ENCODE measurements around the gene WEE2. TPM values are rescaled to one million over a fixed set of nuclear protein-coding genes. Genes with fewer than 3 reads are reported as not detected.

WEE2 gene
- total and polyA plus RNA-seq, 8 donors, result 0.02 to 0.19 (median 0.12) TPM; not detected in 5

DNA sequence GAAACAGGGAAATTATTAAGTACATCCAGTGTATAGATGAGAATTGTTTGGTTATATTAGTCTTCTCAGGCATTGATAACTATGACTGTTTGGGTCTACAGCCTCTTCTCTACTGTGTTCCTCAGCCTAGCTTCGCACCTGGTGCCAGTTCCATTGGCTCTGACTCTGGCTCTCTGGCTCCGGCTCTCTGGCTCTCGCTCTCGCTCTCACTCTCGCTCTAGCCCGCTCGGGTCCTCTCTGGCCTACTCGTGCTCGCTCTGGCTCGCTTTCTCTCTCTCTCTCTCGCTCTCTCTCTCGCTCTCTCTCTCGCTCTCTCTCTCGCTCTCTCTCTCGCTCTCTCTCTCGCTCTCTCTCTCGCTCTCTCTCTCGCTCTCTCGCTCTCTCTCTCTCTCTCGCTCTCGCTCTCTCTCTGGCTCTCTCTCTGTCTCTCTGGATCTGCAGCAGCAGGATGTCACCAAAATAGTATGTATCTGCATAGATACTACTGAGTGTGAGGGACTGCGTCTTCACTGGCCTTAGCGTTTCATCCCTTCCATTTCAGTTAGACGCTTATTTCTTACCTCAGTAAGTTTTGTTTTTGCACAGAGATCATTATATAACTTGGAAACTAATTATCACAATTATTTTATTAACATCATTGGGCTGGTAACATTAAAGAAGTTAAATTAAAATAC is 23.5 kb downstream of the WEE2 start:
- Histone ChIP-seq H3K27me3 (no peaks in the 10 kb centered on the region), H3K9me3 (no peaks in the 10 kb centered on the region), H3K4me1 (peaks cover 0 to under 1% (median 0%) of the 10 kb centered on the region in 3 donors), H3K36me3 (no peaks in the 10 kb centered on the region), H3K27ac (no peak overlapping the region), H3K4me3 (no peak overlapping the region)
- ATAC-seq (peak in 1 of 4 donors; percentile 56), FAIRE-seq (no peak), DNase-seq (no peak)
- TF ChIP-seq, protein P1, sequence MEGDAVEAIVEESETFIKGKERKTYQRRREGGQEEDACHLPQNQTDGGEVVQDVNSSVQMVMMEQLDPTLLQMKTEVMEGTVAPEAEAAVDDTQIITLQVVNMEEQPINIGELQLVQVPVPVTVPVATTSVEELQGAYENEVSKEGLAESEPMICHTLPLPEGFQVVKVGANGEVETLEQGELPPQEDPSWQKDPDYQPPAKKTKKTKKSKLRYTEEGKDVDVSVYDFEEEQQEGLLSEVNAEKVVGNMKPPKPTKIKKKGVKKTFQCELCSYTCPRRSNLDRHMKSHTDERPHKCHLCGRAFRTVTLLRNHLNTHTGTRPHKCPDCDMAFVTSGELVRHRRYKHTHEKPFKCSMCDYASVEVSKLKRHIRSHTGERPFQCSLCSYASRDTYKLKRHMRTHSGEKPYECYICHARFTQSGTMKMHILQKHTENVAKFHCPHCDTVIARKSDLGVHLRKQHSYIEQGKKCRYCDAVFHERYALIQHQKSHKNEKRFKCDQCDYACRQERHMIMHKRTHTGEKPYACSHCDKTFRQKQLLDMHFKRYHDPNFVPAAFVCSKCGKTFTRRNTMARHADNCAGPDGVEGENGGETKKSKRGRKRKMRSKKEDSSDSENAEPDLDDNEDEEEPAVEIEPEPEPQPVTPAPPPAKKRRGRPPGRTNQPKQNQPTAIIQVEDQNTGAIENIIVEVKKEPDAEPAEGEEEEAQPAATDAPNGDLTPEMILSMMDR (IDR thresholded peaks at IDR 0.05), result no peak
- 78 to 89% methylated on average over 21 to 24 of the region's 24 CpGs for WGBS, 2 donors
- intact Hi-C loops (cut with DNase I), result no loop called here

DNA sequence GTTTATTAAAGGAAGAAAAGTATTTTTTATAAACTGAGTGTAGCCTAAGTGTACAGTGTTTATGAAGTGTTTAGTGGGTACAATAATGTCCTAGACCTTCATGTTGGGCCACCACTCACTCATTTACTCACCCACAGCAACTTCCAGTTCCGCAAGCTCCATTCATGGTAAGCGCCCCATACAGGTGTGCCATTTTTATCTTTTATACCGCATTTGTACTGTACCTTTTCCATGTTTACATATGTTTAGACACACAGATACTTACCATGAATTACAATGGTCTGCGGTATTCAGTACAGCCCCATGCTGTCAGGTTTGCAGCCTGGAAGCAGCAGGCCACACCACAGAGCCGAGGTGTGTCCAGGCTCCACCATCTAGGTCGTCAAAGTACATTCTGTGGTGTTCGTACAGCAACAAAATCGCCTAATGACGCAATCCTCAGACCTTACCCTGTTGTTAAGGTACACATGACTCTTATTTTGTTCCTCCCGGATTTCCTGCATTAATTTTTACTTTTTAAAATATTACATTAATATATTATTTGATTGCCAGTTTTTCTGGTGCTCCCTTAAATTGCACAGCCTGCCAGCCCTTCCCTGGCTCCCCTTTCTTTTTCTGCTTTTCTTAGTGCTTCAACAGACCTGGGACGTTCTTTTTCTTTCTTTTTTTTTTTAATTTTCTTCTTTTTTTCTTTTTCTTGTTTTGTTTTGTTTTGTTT is 29.1 kb downstream of the WEE2 start:
- FAIRE-seq (no peak), ATAC-seq (peak in 3 of 4 donors; percentile 22 to 38 (median 31)), DNase-seq (peak in 2 of 6 donors; percentile 4 to 24)
- TF ChIP-seq, protein P1 (IDR thresholded peaks at IDR 0.05), result no peak
- Histone ChIP-seq H3K36me3 (peaks cover 0 to 15% (median 5%) of the 10 kb centered on the region in 3 donors), H3K27ac (peak overlapping the region; percentile 54 to 79 (median 75)), H3K4me3 (peak overlapping the region; percentile 33 to 82 (median 58)), H3K9me3 (no peaks in the 10 kb centered on the region), H3K4me1 (peaks cover 14 to 23% (median 14%) of the 10 kb centered on the region in 3 donors), H3K27me3 (no peaks in the 10 kb centered on the region)
- WGBS, 2 donors, result 40 to 52% methylated on average over 11 of the region's 11 CpGs
- intact Hi-C loops (cut with DNase I), result no loop called here

DNA sequence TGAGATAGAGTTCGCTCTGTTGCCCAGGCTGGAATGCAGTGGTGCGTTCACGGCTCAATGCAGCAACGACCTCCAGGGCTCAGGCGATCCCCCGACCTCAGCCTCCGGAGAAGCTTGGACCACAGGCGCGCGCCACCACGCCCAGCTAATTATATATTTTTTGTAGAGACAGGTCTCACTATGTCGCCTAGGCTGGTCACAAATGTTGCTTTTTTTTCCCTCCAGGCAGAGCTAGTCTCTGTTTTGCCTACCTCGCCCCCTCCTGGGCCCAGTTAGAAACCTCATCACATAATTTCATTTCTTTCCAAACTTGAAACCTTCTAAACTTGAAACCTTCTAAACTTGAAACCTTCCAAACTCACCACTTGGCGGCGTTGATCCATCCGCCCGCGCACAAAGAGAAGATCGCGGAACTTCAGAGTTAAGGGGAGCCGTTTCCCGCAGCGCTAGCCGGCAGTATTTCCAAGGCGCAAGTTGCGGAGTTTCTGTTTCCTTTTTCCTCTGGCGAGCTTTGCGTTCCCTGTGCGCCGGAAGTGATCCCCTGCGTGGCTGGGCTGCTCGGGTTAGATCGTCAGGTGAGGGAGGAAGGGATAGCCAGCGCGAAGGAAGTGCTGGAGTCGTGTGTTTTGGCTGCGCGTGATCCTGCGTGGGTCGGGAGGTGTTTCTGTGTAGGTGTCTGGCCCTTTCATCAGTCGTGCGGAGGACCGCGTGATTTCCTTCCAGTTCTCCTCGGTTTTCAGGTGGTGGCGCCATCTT is 29.9 kb downstream of the WEE2 start, which contains the start of gene SSBP1:
Gene SSBP1 (plus strand): TSS at position 523 of the 756 bp plus-strand sequence. CDS start 809 bp downstream, outside the sequence.
- intact Hi-C loops (cut with DNase I), result no loop called here
- H3K4me3 ChIP-seq, result peak within 1 kb of the TSS; percentile 57 to 82 (median 58)
- TF ChIP-seq, protein P1 (IDR thresholded peaks at IDR 0.05), result peak; percentile 23 to 86 (median 50)
- 1 to 2% methylated on average over 46 of the region's 46 CpGs for WGBS, 2 donors
- no peaks in the 10 kb centered on the region for H3K9me3 ChIP-seq
- H3K36me3 ChIP-seq, result peaks cover 3 to 23% (median 12%) of the 10 kb centered on the region in 3 donors
- peaks cover 14 to 23% (median 14%) of the 10 kb centered on the region in 3 donors for H3K4me1 ChIP-seq
- peak; percentile 84 for FAIRE-seq
- H3K27ac ChIP-seq, result peak within 1 kb of the TSS; percentile 54 to 79 (median 75)
- no peaks in the 10 kb centered on the region for H3K27me3 ChIP-seq
- peak; percentile 83 to 94 (median 89) for DNase-seq
- ATAC-seq, result peak; percentile 96 to 98 (median 97)

DNA sequence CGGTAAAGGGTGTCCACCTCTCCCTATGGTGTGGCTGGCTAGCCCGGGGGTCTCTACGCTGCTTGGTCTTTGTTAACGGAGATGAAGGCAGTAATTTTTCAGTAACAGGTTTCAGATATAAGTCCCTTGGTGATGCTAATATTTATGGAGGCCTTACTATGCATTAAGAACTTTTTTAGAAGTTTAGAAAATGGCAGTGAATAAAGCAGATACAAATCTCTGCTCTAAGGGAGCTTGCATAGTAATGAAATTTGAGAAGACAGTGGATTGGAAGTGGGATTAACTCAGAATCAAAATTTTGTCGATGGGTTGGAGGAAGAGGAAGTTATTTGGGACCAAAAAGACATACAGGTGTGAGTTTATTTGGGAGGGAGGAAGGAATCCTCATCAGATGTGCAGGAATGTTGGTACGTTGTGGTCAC is 30.4 kb downstream of the WEE2 start:
- intact Hi-C loops (cut with DNase I), result no loop called here
- no peak for FAIRE-seq

More for the DNA sequence above, 30.4 kb downstream of the WEE2 start:
- Histone ChIP-seq H3K36me3 (peaks cover 6 to 29% (median 18%) of the 10 kb centered on the region in 3 donors), H3K4me1 (peaks cover 14 to 23% (median 14%) of the 10 kb centered on the region in 3 donors), H3K27ac (peak overlapping the region; percentile 40 to 79 (median 68)), H3K4me3 (peak overlapping the region; percentile 57 to 82 (median 58)), H3K27me3 (no peaks in the 10 kb centered on the region), H3K9me3 (no peaks in the 10 kb centered on the region)
- TF ChIP-seq, protein P1 (IDR thresholded peaks at IDR 0.05), result no peak
- ATAC-seq (no peak), DNase-seq (no peak)
- whole genome bisulfite sequencing, 2 donors, result 0 to 1% methylated on average over 6 of the region's 6 CpGs

Data from pancreas (tissue), 10 donors.